Mesodermal cell (in vitro differentiated cells): ENCODE data around the gene COL8A1.

Experiments
- H3K27ac ChIP-seq: 2 replicates; pipeline ENCODE4 v1.7.0; 2013; ENCODE audit warnings: mild to moderate bottlenecking, low read depth, low read length, moderate library complexity; ENCODE audit not compliant: severe bottlenecking
- H3K36me3 ChIP-seq: 2 replicates; pipeline ENCODE4 v1.7.1; 2013; ENCODE audit warnings: mild to moderate bottlenecking, low read length, moderate library complexity; ENCODE audit not compliant: control insufficient read depth, insufficient read depth
- H3K4me1 ChIP-seq: one replicate; pipeline ENCODE4 v1.7.1; 2013; ENCODE audit warnings: mild to moderate bottlenecking, low read length; ENCODE audit not compliant: insufficient read depth, control insufficient read depth, poor library complexity, severe bottlenecking
- H3K4me3 ChIP-seq: 2 replicates; pipeline ENCODE4 v1.7.0; 2013; ENCODE audit warnings: low read length, control low read depth, mild to moderate bottlenecking; ENCODE audit not compliant: insufficient read depth, poor library complexity, severe bottlenecking; ENCODE audit errors: extremely low read depth
- H3K9me3 ChIP-seq: 2 replicates; pipeline ENCODE4 v1.7.1; 2013; ENCODE audit warnings: mild to moderate bottlenecking, low read length, moderate library complexity; ENCODE audit not compliant: control insufficient read depth
- WGBS, 2 experiments: methylation state at CpG; one replicate each; pipeline ENCODE4 v1.1.5; 2013; ENCODE audit warnings: missing lambda C conversion rate in 2 of 2; ENCODE audit not compliant: insufficient coverage in 2 of 2; 5-methylcytosine and 5-hydroxymethylcytosine counted together

The COL8A1 gene

DNA sequence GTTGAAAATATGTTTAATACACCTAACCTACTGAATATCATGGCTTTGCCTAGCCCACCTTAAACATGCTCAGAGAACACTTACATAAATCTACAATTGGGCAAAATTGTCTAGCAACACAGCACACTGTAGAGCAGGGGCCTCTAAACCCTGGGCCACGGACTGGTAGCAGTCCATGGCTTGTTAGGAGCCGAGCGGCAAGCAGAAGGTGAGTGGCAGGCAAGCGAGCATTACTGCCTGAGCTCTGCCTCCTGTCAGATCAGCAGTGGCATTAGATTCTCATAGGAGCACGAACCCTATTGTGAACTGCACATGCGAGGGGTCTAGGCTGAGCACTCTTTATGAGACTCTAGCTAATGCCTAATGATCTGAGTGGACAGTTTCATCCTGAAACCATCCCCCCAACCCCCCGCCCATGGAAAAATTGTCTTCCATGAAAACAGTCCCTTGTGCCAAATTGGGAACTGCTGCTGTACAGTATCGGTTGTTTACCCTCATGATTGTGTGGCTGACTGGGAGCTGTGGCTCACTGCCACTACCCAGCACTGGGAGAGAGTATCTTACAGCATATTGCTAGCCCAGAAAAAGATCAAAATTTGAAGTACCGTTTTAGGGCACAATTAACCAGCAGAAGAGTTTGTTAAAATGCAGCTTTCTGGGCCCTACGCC, 205.3 kb downstream of the COL8A1 start:
- H3K27ac ChIP-seq: peak overlapping the region; percentile 24
- H3K4me3 ChIP-seq: no peak overlapping the region
- WGBS, 2 experiments: 81 to 92% methylated on average over 5 to 9 of the region's 10 CpGs
- H3K4me1 ChIP-seq: peaks cover 16% of the 10 kb centered on the region
- H3K9me3 ChIP-seq: no peaks in the 10 kb centered on the region
- H3K36me3 ChIP-seq: peaks cover 8% of the 10 kb centered on the region

DNA sequence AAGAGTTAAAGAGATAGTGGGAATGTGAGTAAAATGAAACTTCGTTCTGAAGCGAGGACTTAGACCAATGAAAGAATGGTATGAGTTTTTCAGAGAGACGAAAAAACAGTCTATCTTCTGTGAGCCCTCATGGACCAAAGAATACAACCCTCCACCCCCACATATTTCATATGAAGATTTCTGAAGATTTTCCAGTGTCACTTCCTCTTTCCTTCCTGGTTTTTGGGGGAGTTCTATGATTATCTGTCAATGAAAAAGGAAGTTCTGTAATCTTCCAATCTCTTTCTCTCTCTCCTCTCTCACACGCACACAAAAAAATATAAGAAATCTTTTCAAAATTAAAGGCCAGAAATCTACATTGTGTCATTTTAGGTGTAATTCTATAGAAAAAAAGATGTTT, 206.9 kb downstream of the COL8A1 start:
- 100% methylated on average over 2 of the region's 4 CpGs; no CpG with 5 or more reads in 1 of the 2 experiments for WGBS, 2 experiments
- Histone ChIP-seq H3K4me3 (no peak overlapping the region), H3K27ac (no peak overlapping the region), H3K4me1 (peaks cover 16% of the 10 kb centered on the region), H3K9me3 (no peaks in the 10 kb centered on the region), H3K36me3 (peaks cover 24% of the 10 kb centered on the region)

DNA sequence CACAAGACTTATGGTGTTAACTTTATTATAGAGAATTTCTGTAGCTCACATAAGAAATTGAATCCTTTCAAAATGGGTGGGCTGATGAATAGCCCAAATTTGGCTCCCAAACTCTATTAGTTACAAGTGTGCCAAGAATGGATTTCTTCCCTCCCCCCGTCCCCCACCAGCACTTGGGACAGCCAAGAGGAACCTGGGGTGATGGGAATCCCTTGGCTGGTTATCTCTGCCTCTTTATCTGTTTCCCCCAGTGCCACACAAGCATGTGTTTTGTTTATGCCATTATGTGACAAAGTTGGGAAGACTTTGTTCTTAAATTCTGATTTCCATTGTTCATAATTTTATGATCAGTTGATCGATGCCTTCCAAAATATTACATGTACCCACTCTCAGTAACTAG, 207.6 kb downstream of the COL8A1 start:
- peaks cover 16% of the 10 kb centered on the region for H3K4me1 ChIP-seq
- WGBS, 2 experiments: 100% methylated on average over 1 of the region's 2 CpGs; no CpG with 5 or more reads in 1 of the 2 experiments
- no peaks in the 10 kb centered on the region for H3K9me3 ChIP-seq
- H3K27ac ChIP-seq: peak overlapping the region; percentile 77
- H3K4me3 ChIP-seq: no peak overlapping the region
- peaks cover 31% of the 10 kb centered on the region for H3K36me3 ChIP-seq

DNA sequence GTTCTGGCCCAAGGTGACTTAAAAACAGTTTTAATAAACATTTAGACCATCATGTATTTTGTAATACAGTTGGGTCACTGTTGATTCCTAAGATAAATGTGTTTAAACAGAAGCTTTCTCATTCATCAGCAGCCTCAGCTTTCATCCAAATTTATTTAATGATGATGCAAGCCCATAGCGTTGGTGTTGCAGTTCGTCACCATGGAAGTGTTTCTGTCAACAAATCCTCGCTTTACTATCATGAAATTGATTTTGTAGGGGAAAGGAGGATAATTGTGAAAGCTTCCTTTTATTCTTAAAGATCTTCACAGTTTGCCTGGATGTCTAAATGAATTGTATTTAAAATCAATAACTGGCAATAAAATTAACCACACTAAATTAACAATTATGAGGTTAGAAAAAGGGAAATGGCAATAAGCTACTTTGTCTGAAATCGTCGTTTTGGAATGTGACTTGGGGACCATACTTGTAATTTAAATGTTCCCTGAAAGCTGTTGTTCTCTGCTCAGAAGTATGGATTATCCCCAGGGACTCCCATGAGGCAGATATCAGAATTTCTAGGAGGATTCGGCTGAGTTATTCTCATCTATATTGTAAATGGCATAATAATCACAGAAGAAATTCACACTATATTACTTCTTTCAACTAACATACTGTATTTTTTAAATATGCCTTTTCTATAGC, 208.2 kb downstream of the COL8A1 start:
- 70 to 94% methylated on average over 2 to 3 of the region's 6 CpGs for WGBS, 2 experiments
- Histone ChIP-seq H3K27ac (peak overlapping the region; percentile 77), H3K9me3 (no peaks in the 10 kb centered on the region), H3K4me1 (peaks cover 16% of the 10 kb centered on the region), H3K36me3 (peaks cover 35% of the 10 kb centered on the region), H3K4me3 (no peak overlapping the region)

DNA sequence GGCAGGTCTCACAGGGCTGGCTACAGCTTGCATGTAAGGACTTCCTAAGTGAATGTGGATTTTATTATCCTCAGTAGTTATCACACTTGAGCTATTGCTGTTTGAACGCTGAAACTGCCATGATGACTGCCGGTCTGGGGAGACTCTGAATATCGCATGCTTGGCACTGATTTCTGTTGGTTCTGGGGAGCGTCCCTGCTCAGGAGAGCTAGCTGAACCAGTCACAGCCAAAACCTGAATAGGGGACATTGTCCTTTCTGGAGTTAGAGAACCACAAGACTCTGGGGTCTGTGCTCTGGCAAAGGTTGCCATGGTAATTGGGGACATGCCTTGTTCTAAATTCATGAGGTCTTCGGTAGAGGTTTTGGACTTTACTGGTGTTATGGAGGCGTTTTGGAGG, 210.0 kb downstream of the COL8A1 start:
- Histone ChIP-seq H3K36me3 (peaks cover 46% of the 10 kb centered on the region), H3K4me1 (peaks cover 14% of the 10 kb centered on the region), H3K4me3 (no peak overlapping the region), H3K27ac (no peak overlapping the region), H3K9me3 (no peaks in the 10 kb centered on the region)
- 93 to 98% methylated on average over 6 of the region's 6 CpGs for whole genome bisulfite sequencing, 2 experiments
